Muscle layer of duodenum (tissue), 2 donors: ENCODE data around the gene DLST.
A peak's percentile ranks its signal among the peaks of the same experiment; 100 is the strongest.

Experiments
- H3K27ac ChIP-seq: one replicate; pipeline ENCODE4 v1.7.0; 2013; ENCODE audit warnings: mild to moderate bottlenecking, low read length
- H3K27me3 ChIP-seq: one replicate; pipeline ENCODE4 v1.7.0; 2013; ENCODE audit warnings: low read depth, mild to moderate bottlenecking, control low read depth, low read length
- H3K36me3 ChIP-seq, 2 donors: one replicate each; pipeline ENCODE4 v1.7.0; 2013; ENCODE audit warnings: low read length in 2 of 2, control low read depth in 1 of 2, mild to moderate bottlenecking in 1 of 2; ENCODE audit not compliant: insufficient read depth in 2 of 2, control insufficient read depth in 1 of 2
- H3K4me1 ChIP-seq, 2 donors: one replicate each; pipeline ENCODE4 v1.7.0; 2013; ENCODE audit warnings: low read length in 2 of 2, mild to moderate bottlenecking in 2 of 2, control low read depth in 1 of 2, moderate library complexity in 1 of 2; ENCODE audit not compliant: insufficient read depth in 2 of 2, control insufficient read depth in 1 of 2
- H3K4me3 ChIP-seq, 2 donors: one replicate each; pipeline ENCODE4 v1.7.0; 2013; ENCODE audit warnings: low read length in 2 of 2, low read depth in 1 of 2, mild to moderate bottlenecking in 1 of 2
- H3K9me3 ChIP-seq, 2 donors: one replicate each; pipeline ENCODE4 v1.7.0; 2013; ENCODE audit warnings: low read length in 2 of 2, control low read depth in 1 of 2, mild to moderate bottlenecking in 1 of 2; ENCODE audit not compliant: control insufficient read depth in 1 of 2
- donor health status: healthy.

Gene DLST

GRCh38 chr14:74863274-74863673 lies 18.4 kb upstream of the DLST start:
- no peaks in the 10 kb centered on the region for H3K36me3 ChIP-seq
- no peaks in the 10 kb centered on the region for H3K9me3 ChIP-seq
- no peak overlapping the region for H3K4me3 ChIP-seq
- H3K27ac ChIP-seq, result no peak overlapping the region
- H3K4me1 ChIP-seq, result peaks cover 0 to 6% of the 10 kb centered on the region in 2 donors
- H3K27me3 ChIP-seq, result no peaks in the 10 kb centered on the region

- no peaks in the 10 kb centered on the region for H3K27me3 ChIP-seq
- no peak overlapping the region for H3K4me3 ChIP-seq
Observed at GRCh38 chr14:74864198-74864597, 17.5 kb upstream of the DLST start.

GRCh38 chr14:74865156-74865555 lies 16.6 kb upstream of the DLST start:
- Histone ChIP-seq H3K27ac (no peak overlapping the region), H3K4me3 (no peak overlapping the region), H3K27me3 (no peaks in the 10 kb centered on the region), H3K4me1 (peaks cover 0 to 6% of the 10 kb centered on the region in 2 donors), H3K36me3 (no peaks in the 10 kb centered on the region), H3K9me3 (no peaks in the 10 kb centered on the region)

More at GRCh38 chr14:74864198-74864597, 17.5 kb upstream of the DLST start:
- no peaks in the 10 kb centered on the region for H3K36me3 ChIP-seq
- H3K4me1 ChIP-seq, result peaks cover 0 to 6% of the 10 kb centered on the region in 2 donors
- no peak overlapping the region for H3K27ac ChIP-seq
- no peaks in the 10 kb centered on the region for H3K9me3 ChIP-seq

GRCh38 chr14:74866708-74867389 lies 14.9 kb upstream of the DLST start:
- Histone ChIP-seq H3K9me3 (no peaks in the 10 kb centered on the region), H3K27me3 (no peaks in the 10 kb centered on the region), H3K27ac (no peak overlapping the region), H3K4me3 (no peak overlapping the region), H3K4me1 (no peaks in the 10 kb centered on the region), H3K36me3 (no peaks in the 10 kb centered on the region)

GRCh38 chr14:74867673-74868072 lies 14.0 kb upstream of the DLST start:
- Histone ChIP-seq H3K36me3 (no peaks in the 10 kb centered on the region), H3K27ac (peak overlapping the region; percentile 27), H3K4me1 (no peaks in the 10 kb centered on the region), H3K9me3 (no peaks in the 10 kb centered on the region), H3K27me3 (no peaks in the 10 kb centered on the region), H3K4me3 (no peak overlapping the region)

GRCh38 chr14:74868739-74869138 lies 13.0 kb upstream of the DLST start:
- Histone ChIP-seq H3K4me1 (no peaks in the 10 kb centered on the region), H3K27me3 (no peaks in the 10 kb centered on the region), H3K4me3 (no peak overlapping the region), H3K27ac (no peak overlapping the region), H3K9me3 (no peaks in the 10 kb centered on the region), H3K36me3 (no peaks in the 10 kb centered on the region)

- Histone ChIP-seq H3K36me3 (no peaks in the 10 kb centered on the region), H3K4me1 (no peaks in the 10 kb centered on the region), H3K4me3 (no peak overlapping the region), H3K9me3 (no peaks in the 10 kb centered on the region), H3K27ac (no peak overlapping the region), H3K27me3 (no peaks in the 10 kb centered on the region)
Observed at GRCh38 chr14:74871819-74872218, 9.9 kb upstream of the DLST start.

- Histone ChIP-seq H3K27ac (no peak overlapping the region), H3K4me3 (no peak overlapping the region), H3K9me3 (no peaks in the 10 kb centered on the region), H3K4me1 (no peaks in the 10 kb centered on the region), H3K27me3 (no peaks in the 10 kb centered on the region), H3K36me3 (no peaks in the 10 kb centered on the region)
Observed at GRCh38 chr14:74875204-74875603, 6.5 kb upstream of the DLST start.

- H3K4me3 ChIP-seq, result no peak within 1 kb of the TSS
- H3K4me1 ChIP-seq, result peaks cover 0 to 5% of the 10 kb centered on the region in 2 donors
- H3K9me3 ChIP-seq, result no peaks in the 10 kb centered on the region
- no peak within 1 kb of the TSS for H3K27ac ChIP-seq
- H3K27me3 ChIP-seq, result no peaks in the 10 kb centered on the region
- no peaks in the 10 kb centered on the region for H3K36me3 ChIP-seq
Observed at GRCh38 chr14:74875941-74876913, 5.5 kb upstream of the DLST start, which contains the start of gene PROX2. Gene PROX2 (minus strand): TSS chr14:74876145. CDS start chr14:74863834, 12,311 bp downstream.

- no peaks in the 10 kb centered on the region for H3K36me3 ChIP-seq
- no peak overlapping the region for H3K27ac ChIP-seq
- H3K4me1 ChIP-seq, result peaks cover 6 to 25% of the 10 kb centered on the region in 2 donors
- H3K27me3 ChIP-seq, result no peaks in the 10 kb centered on the region
- H3K4me3 ChIP-seq, result no peak overlapping the region
- no peaks in the 10 kb centered on the region for H3K9me3 ChIP-seq
Observed at GRCh38 chr14:74879427-74880182, 2.1 kb upstream of the DLST start.
